Measurements from ENCODE around the gene TTC28.

Gene TTC28

GRCh38 chr22:28449041-28449440 lies 230.6 kb downstream of the TTC28 start:
- no peak for TF ChIP-seq CTCF (IDR thresholded peaks at IDR 0.05)
- H3K36me3 ChIP-seq = no peaks in the 10 kb centered on the region
- H3K27ac ChIP-seq = no peak overlapping the region
- no peak overlapping the region for H3K4me3 ChIP-seq (ENCODE audit: low read depth in 1 of 2, low read length in 1 of 2)
- no peaks in the 10 kb centered on the region for H3K4me1 ChIP-seq (ENCODE audit: control insufficient read depth in 1 of 2, insufficient read depth in 1 of 2, low read depth in 1 of 2, low read length in 1 of 2)
- H3K27me3 ChIP-seq = no peaks in the 10 kb centered on the region
- no peaks in the 10 kb centered on the region for H3K9me3 ChIP-seq

- no peaks in the 10 kb centered on the region for H3K27me3 ChIP-seq
- no peak for TF ChIP-seq CTCF (IDR thresholded peaks at IDR 0.05)
- H3K4me1 ChIP-seq (ENCODE audit: control insufficient read depth in 1 of 2, insufficient read depth in 1 of 2, low read depth in 1 of 2, low read length in 1 of 2) = no peaks in the 10 kb centered on the region
- H3K27ac ChIP-seq = no peak overlapping the region
- no peak overlapping the region for H3K4me3 ChIP-seq (ENCODE audit: low read depth in 1 of 2, low read length in 1 of 2)
- no peaks in the 10 kb centered on the region for H3K9me3 ChIP-seq
- no peaks in the 10 kb centered on the region for H3K36me3 ChIP-seq
Measured at GRCh38 chr22:28448625-28449024, 231.0 kb downstream of the TTC28 start.

- Histone ChIP-seq H3K27ac (no peak overlapping the region), H3K4me1 (ENCODE audit: control insufficient read depth in 1 of 2, insufficient read depth in 1 of 2, low read depth in 1 of 2, low read length in 1 of 2) (peaks cover 22 to 28% of the 10 kb centered on the region in 2 experiments), H3K36me3 (no peaks in the 10 kb centered on the region), H3K4me3 (ENCODE audit: low read depth in 1 of 2, low read length in 1 of 2) (no peak overlapping the region), H3K9me3 (no peaks in the 10 kb centered on the region), H3K27me3 (peaks cover 3% of the 10 kb centered on the region)
- no peak for TF ChIP-seq CTCF (IDR thresholded peaks at IDR 0.05)
Measured at GRCh38 chr22:28444659-28445058, 235.0 kb downstream of the TTC28 start.

GRCh38 chr22:28443526-28443876 lies 236.1 kb downstream of the TTC28 start:
- TF ChIP-seq CTCF (IDR thresholded peaks at IDR 0.05) = no peak
- H3K4me3 ChIP-seq (ENCODE audit: low read depth in 1 of 2, low read length in 1 of 2) = no peak overlapping the region
- no peaks in the 10 kb centered on the region for H3K9me3 ChIP-seq
- peaks cover 22 to 28% of the 10 kb centered on the region in 2 experiments for H3K4me1 ChIP-seq (ENCODE audit: control insufficient read depth in 1 of 2, insufficient read depth in 1 of 2, low read depth in 1 of 2, low read length in 1 of 2)
- no peaks in the 10 kb centered on the region for H3K36me3 ChIP-seq
- no peak overlapping the region for H3K27ac ChIP-seq
- H3K27me3 ChIP-seq = peaks cover 3% of the 10 kb centered on the region

- Histone ChIP-seq H3K9me3 (no peaks in the 10 kb centered on the region), H3K27ac (no peak overlapping the region), H3K36me3 (no peaks in the 10 kb centered on the region), H3K4me1 (ENCODE audit: control insufficient read depth in 1 of 2, insufficient read depth in 1 of 2, low read depth in 1 of 2, low read length in 1 of 2) (peaks cover 22 to 28% of the 10 kb centered on the region in 2 experiments), H3K4me3 (ENCODE audit: low read depth in 1 of 2, low read length in 1 of 2) (peak overlapping the region; percentile 45 to 49), H3K27me3 (peaks cover 3% of the 10 kb centered on the region)
- TF ChIP-seq CTCF (IDR thresholded peaks at IDR 0.05) = no peak
Measured at GRCh38 chr22:28442711-28443525, 236.7 kb downstream of the TTC28 start.

Data from neutrophil (primary cell).